ENCODE results near the gene PLA2G4E.

GRCh38 chr15:42065468-42065867 lies 44.6 kb upstream of the PLA2G4E start:
- TF ChIP-seq POLR2A (IDR thresholded peaks at IDR 0.05) (no peak), POLR2AphosphoS5 (IDR thresholded peaks at IDR 0.05; ENCODE audit: insufficient read depth in 1 of 2, low read depth in 1 of 2) (no peak), CTCF (IDR thresholded peaks at IDR 0.05) (no peak)
